Dermis blood vessel endothelial cell (primary cell): ENCODE results near the gene METTL21A. TPM values are rescaled to one million over a fixed set of nuclear protein-coding genes. Genes with fewer than 3 reads are reported as not detected.

Experiments
- total RNA-seq: library from RNA; depleted of rRNA; stranded (reverse); fragments of >200 nt; gene quantifications from 2 replicates; pipeline ENCODE4 v1.2.3, GENCODE V29; 2014

The METTL21A gene
- total RNA-seq, 1 donor from 2014 or later, result 22.8 TPM

Other genes starting within 250 kb of the METTL21A start
- 51.5 and 56.2 TPM in 2 replicates for gene CREB1, start 95.4 kb downstream of the METTL21A start, total RNA-seq
- 30.3 and 53.9 TPM in 2 replicates for gene CCNYL1, start 86.2 kb upstream of the METTL21A start, total RNA-seq
- 5.3 and 5.4 TPM in 2 replicates for gene FZD5, start 144.5 kb upstream of the METTL21A start, total RNA-seq